Measurements from ENCODE around the gene ROBO2.

DNA sequence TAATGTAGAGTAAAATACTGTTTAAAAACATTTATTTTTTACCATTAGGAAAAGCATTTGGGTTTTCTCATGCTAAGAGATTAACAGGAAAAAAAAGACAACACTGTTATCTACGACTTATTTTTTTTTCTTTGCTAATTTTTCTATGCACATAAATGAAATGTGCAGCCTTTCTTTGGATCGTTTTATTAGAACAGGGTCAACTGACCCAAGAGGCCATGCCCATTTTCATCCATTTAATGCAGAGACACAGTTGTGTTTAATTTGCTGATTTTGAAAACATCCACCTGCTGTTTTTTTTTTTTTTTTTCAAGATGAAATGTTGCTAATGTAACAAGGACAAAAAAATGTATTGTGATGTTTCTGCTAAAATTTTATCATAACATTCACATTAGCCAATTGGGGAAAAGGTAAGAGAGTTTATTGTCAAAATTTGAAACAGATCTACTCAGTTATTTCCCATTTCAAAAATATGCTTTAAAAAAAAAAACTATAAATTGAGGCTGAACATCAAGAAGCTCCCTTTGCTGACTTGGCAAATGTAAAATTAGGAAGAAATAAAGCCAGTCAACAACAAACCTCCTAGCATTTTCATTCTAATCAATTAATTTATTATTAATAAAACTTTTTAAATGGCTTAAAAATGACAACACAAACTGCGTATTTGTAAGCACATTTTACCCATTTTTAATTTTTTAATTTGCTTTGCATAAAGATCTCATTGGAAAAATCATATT is 485.2 kb downstream of the ROBO2 start:
- TF ChIP-seq, protein P1, sequence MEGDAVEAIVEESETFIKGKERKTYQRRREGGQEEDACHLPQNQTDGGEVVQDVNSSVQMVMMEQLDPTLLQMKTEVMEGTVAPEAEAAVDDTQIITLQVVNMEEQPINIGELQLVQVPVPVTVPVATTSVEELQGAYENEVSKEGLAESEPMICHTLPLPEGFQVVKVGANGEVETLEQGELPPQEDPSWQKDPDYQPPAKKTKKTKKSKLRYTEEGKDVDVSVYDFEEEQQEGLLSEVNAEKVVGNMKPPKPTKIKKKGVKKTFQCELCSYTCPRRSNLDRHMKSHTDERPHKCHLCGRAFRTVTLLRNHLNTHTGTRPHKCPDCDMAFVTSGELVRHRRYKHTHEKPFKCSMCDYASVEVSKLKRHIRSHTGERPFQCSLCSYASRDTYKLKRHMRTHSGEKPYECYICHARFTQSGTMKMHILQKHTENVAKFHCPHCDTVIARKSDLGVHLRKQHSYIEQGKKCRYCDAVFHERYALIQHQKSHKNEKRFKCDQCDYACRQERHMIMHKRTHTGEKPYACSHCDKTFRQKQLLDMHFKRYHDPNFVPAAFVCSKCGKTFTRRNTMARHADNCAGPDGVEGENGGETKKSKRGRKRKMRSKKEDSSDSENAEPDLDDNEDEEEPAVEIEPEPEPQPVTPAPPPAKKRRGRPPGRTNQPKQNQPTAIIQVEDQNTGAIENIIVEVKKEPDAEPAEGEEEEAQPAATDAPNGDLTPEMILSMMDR (IDR thresholded peaks at IDR 0.05), result no peak
- no peak for TF ChIP-seq POLR2A (IDR thresholded peaks at IDR 0.05)
